GM12864 (cell line): ENCODE data around the gene LIPG.
"Not testable (repeated sequence)": the region's sequence is repeated elsewhere in the genome, so short reads cannot be mapped to it uniquely, and the experiment has no call there.

Source experiments
- DNase-seq: peaks from one replicate; pipeline ENCODE4 v3.0.0-alpha.2; 2011; ENCODE audit warnings: low read depth
- H3K4me3 ChIP-seq: 2 replicates; pipeline ENCODE4 v1.5.1; 2011; ENCODE audit warnings: mild to moderate bottlenecking, low read depth, low read length, control low read depth
- CTCF ChIP-seq: IDR thresholded peaks from 2 replicates; pipeline ENCODE4 v1.5.1; 2011; ENCODE audit warnings: low read depth, mild to moderate bottlenecking, moderate library complexity, low read length, control low read depth, inconsistent platforms; ENCODE audit errors: missing control alignments

Gene LIPG

GRCh38 chr18:49561289-49562193 lies at the start of gene LIPG:
LIPG (plus strand) TSS chr18:49562057; CDS start chr18:49562309, 252 bp downstream.
- peak within 1 kb of the TSS; percentile 30 for H3K4me3 ChIP-seq

GRCh38 chr18:49512876-49513275 lies 49.0 kb upstream of the LIPG start:
- H3K4me3 ChIP-seq, DNase-seq: not testable (repeated sequence)

More at GRCh38 chr18:49561289-49562193, at the start of gene LIPG:
- peak; percentile 65 for DNase-seq
- no peak for TF ChIP-seq CTCF

- DNase-seq = no peak
- no peak for TF ChIP-seq CTCF
- no peak overlapping the region for H3K4me3 ChIP-seq
Measured at GRCh38 chr18:49514577-49514976, 47.3 kb upstream of the LIPG start.

GRCh38 chr18:49515003-49515402 lies 46.9 kb upstream of the LIPG start:
- DNase-seq, H3K4me3 ChIP-seq: not testable (repeated sequence)

- no peak overlapping the region for H3K4me3 ChIP-seq
- no peak for TF ChIP-seq CTCF
- no peak for DNase-seq
Measured at GRCh38 chr18:49515516-49515915, 46.3 kb upstream of the LIPG start.

- DNase-seq = no peak
- no peak for TF ChIP-seq CTCF
- H3K4me3 ChIP-seq = no peak overlapping the region
Measured at GRCh38 chr18:49517483-49517882, 44.4 kb upstream of the LIPG start.

GRCh38 chr18:49519101-49519971 lies 42.5 kb upstream of the LIPG start:
- TF ChIP-seq CTCF = no peak
- DNase-seq = no peak
- H3K4me3 ChIP-seq = no peak overlapping the region
